Measurements from ENCODE around the gene SNRPD1. TPM values are rescaled to one million over a fixed set of nuclear protein-coding genes. Genes with fewer than 3 reads are reported as not detected.

SNRPD1 gene
- total and polyA plus RNA-seq, 2 experiments from 2014 or later: 35.7 to 700 TPM

- peaks cover 4% of the 10 kb centered on the region for H4K20me1 ChIP-seq (replicated peaks; ENCODE audit: insufficient read depth)
- peak overlapping the region; percentile 100 for H3K27ac ChIP-seq (ENCODE audit: low read depth)
- TF ChIP-seq CTCF (conservative IDR thresholded peaks at IDR 0.05; ENCODE audit: low read depth in 2 of 2) (0 out of 4 replicates have a peak, but pooled peaks of 1 of the 2 experiments have one; percentile 11), EZH2phosphoT487 (IDR thresholded peaks at IDR 0.05; ENCODE audit: unreplicated experiment) (no peak), ZNF114 (CRISPR knock-in tag; IDR thresholded peaks at IDR 0.05) (no peak)
- peak overlapping the region; percentile 97 for H3K27ac Mint-ChIP-seq
- H3K27me3 ChIP-seq (ENCODE audit: insufficient read depth): no peaks in the 10 kb centered on the region
- peak; percentile 79 for DNase-seq (ENCODE audit: low spot score)
- H2AFZ ChIP-seq: peak overlapping the region; percentile 94
- H3K4me2 ChIP-seq: peak overlapping the region; percentile 96
- H3K4me1 Mint-ChIP-seq: peaks cover 6% of the 10 kb centered on the region
- peaks cover 50% of the 10 kb centered on the region for H3K79me2 ChIP-seq (replicated peaks; ENCODE audit: insufficient read depth)
- peaks cover 12% of the 10 kb centered on the region for H3K36me3 Mint-ChIP-seq (ENCODE audit: low read depth)
- peaks cover 21% of the 10 kb centered on the region for H3F3A ChIP-seq (replicated peaks; ENCODE audit: low read depth)
- no peaks in the 10 kb centered on the region for H3K9me2 ChIP-seq (ENCODE audit: insufficient read depth)
- no peaks in the 10 kb centered on the region for H3K36me3 ChIP-seq (ENCODE audit: insufficient read depth)
- H3K27me3 Mint-ChIP-seq (ENCODE audit: insufficient read depth, low read depth, poor library complexity): peaks cover 12% of the 10 kb centered on the region
- peak; percentile 80 for ATAC-seq
- no peaks in the 10 kb centered on the region for H3K9me3 Mint-ChIP-seq
- H3K4me3 Mint-ChIP-seq: peak overlapping the region; percentile 98
- peak overlapping the region; percentile 99 for H3K4me3 ChIP-seq
- peaks cover 9% of the 10 kb centered on the region; the same call in 1 of the 2 replicates for H3K4me1 ChIP-seq (ENCODE audit: insufficient read depth)
Measured at GRCh38 chr18:21599585-21600525, 12.3 kb upstream of the SNRPD1 start.

- Histone ChIP-seq H4K20me1 (replicated peaks; ENCODE audit: insufficient read depth) (peaks cover 4% of the 10 kb centered on the region; the same call in 1 of the 2 replicates), H3K27me3 (ENCODE audit: insufficient read depth) (no peaks in the 10 kb centered on the region), H3K4me3 (peak within 1 kb of the TSS; percentile 99), H3K9me2 (ENCODE audit: insufficient read depth) (no peaks in the 10 kb centered on the region), H3K4me1 (ENCODE audit: insufficient read depth) (peaks cover 9% of the 10 kb centered on the region; the same call in 1 of the 2 replicates), H3K79me2 (replicated peaks; ENCODE audit: insufficient read depth) (peaks cover 41% of the 10 kb centered on the region), H3K27ac (ENCODE audit: low read depth) (peak within 1 kb of the TSS; percentile 100), H2AFZ (peak within 1 kb of the TSS; percentile 94), H3K4me2 (peak within 1 kb of the TSS; percentile 96), H3F3A (replicated peaks; ENCODE audit: low read depth) (peaks cover 21% of the 10 kb centered on the region), H3K36me3 (ENCODE audit: insufficient read depth) (no peaks in the 10 kb centered on the region)
- Mint-ChIP-seq H3K36me3 (ENCODE audit: low read depth) (peaks cover 12% of the 10 kb centered on the region), H3K9me3 (no peaks in the 10 kb centered on the region), H3K4me1 (peaks cover 6% of the 10 kb centered on the region), H3K27me3 (ENCODE audit: insufficient read depth, low read depth, poor library complexity) (peaks cover 12% of the 10 kb centered on the region), H3K27ac (peak within 1 kb of the TSS; percentile 97), H3K4me3 (peak within 1 kb of the TSS; percentile 98)
- DNase-seq (ENCODE audit: low spot score): peak; percentile 94
- ATAC-seq: peak; percentile 83
- TF ChIP-seq EZH2phosphoT487 (IDR thresholded peaks at IDR 0.05; ENCODE audit: unreplicated experiment) (no peak), STAT1 (IDR thresholded peaks at IDR 0.05; ENCODE audit: unreplicated experiment) (no peak), EZH2 (IDR thresholded peaks at IDR 0.05; ENCODE audit: low read depth, unreplicated experiment) (no peak), ZNF331 (CRISPR knock-in tag; IDR thresholded peaks at IDR 0.05; ENCODE audit: low read depth) (0 out of 2 replicates have a peak, but pooled peaks have one; percentile 18), CTCF (conservative IDR thresholded peaks at IDR 0.05; ENCODE audit: low read depth in 2 of 2) (peak; percentile 75 to 83), NANOG (IDR thresholded peaks at IDR 0.05; ENCODE audit: borderline replicate concordance) (0 out of 2 replicates have a peak, but pooled peaks have one; percentile 37), ETS1 (IDR thresholded peaks at IDR 0.05) (peak; percentile 43; the same call in 1 of the 2 replicates), JUNB (IDR thresholded peaks at IDR 0.05; ENCODE audit: unreplicated experiment) (no peak), ZNF114 (CRISPR knock-in tag; IDR thresholded peaks at IDR 0.05) (no peak)
Measured at GRCh38 chr18:21600526-21601410, 11.3 kb upstream of the SNRPD1 start, which contains the start of gene ESCO1. Gene ESCO1 (minus strand): TSS chr18:21600704. CDS start chr18:21574843, 25,861 bp downstream.

All from GM23338 (cell line).